ENCODE results near the gene MTMR2. TPM values are rescaled to one million over a fixed set of nuclear protein-coding genes. Genes with fewer than 3 reads are reported as not detected.

Gene MTMR2
- total and polyA plus RNA-seq, 2 donors (not counting 1 experiment from before 2014, with no cell fraction given) = 4.8 to 15.4 TPM

- no peaks in the 10 kb centered on the region for H3K79me2 ChIP-seq (ENCODE audit: control insufficient read depth, insufficient read depth, low read length)
- intact Hi-C loops (cut with micrococcal nuclease) = no loop called here
- no peaks in the 10 kb centered on the region for H3K27me3 ChIP-seq (replicated peaks in 1 of 4; ENCODE audit: control extremely low read depth in 1 of 4, control insufficient read depth in 3 of 4, insufficient read depth in 4 of 4, low read length in 3 of 4)
- H3K27ac ChIP-seq (ENCODE audit: low read length in 2 of 2) = no peak overlapping the region
- ATAC-seq (ENCODE audit: low read depth) (no peak), DNase-seq (no peak)
- no peak overlapping the region for H3K4me3 ChIP-seq (ENCODE audit: control extremely low read depth in 1 of 5, extremely low read depth in 1 of 5, insufficient read depth in 1 of 5, low read depth in 2 of 5, low read length in 4 of 5)
- peaks cover 0 to 20% (median 16%) of the 10 kb centered on the region in 3 donors for H3K9me3 ChIP-seq (ENCODE audit: control extremely low read depth in 1 of 3, control insufficient read depth in 2 of 3, insufficient read depth in 1 of 3, low read length in 2 of 3)
- H2AFZ ChIP-seq (ENCODE audit: insufficient read depth, low read depth, low read length, poor library complexity, severe bottlenecking) = no peak overlapping the region
- H3K27me3 Mint-ChIP-seq = peaks cover 3% of the 10 kb centered on the region
- no peak overlapping the region for H3K4me3 Mint-ChIP-seq
- TF ChIP-seq EZH2 (IDR thresholded peaks at IDR 0.05; ENCODE audit: borderline replicate concordance, insufficient read depth, low read depth, low read length, poor library complexity, severe bottlenecking) (no peak), CTCF (IDR thresholded peaks at IDR 0.05) (no peak)
- no peak overlapping the region for H3K9ac ChIP-seq (ENCODE audit: low read length)
- H3K9me3 Mint-ChIP-seq (ENCODE audit: insufficient read depth) = peaks cover 9% of the 10 kb centered on the region
- no peak overlapping the region for H3K27ac Mint-ChIP-seq
- POLR2A ChIA-PET = no interaction called here
- H3K36me3 ChIP-seq (replicated peaks in 1 of 2; ENCODE audit: control extremely low read depth in 1 of 2, control insufficient read depth in 1 of 2, extremely low read depth in 1 of 2, insufficient read depth in 2 of 2, low read length in 1 of 2) = no peaks in the 10 kb centered on the region
- no peaks in the 10 kb centered on the region for H3K4me1 Mint-ChIP-seq
- 94% methylated on average over 2 of the region's 3 CpGs for WGBS (ENCODE audit: insufficient coverage)
- H3K4me2 ChIP-seq (replicated peaks; ENCODE audit: low read depth, low read length, poor library complexity, severe bottlenecking) = no peak overlapping the region
- CTCF ChIA-PET = no interaction called here
- no peaks in the 10 kb centered on the region for H3K4me1 ChIP-seq (ENCODE audit: control insufficient read depth in 2 of 2, insufficient read depth in 2 of 2, low read length in 2 of 2)
- H4K20me1 ChIP-seq (ENCODE audit: control insufficient read depth, insufficient read depth, low read length, poor library complexity, severe bottlenecking) = no peaks in the 10 kb centered on the region
Measured at GRCh38 chr11:95948637-95949036, 24.7 kb upstream of the MTMR2 start.

- no peaks in the 10 kb centered on the region for H3K36me3 ChIP-seq (replicated peaks in 1 of 2; ENCODE audit: control extremely low read depth in 1 of 2, control insufficient read depth in 1 of 2, extremely low read depth in 1 of 2, insufficient read depth in 2 of 2, low read length in 1 of 2)
- H3K4me1 ChIP-seq (ENCODE audit: control insufficient read depth in 2 of 2, insufficient read depth in 2 of 2, low read length in 2 of 2) = no peaks in the 10 kb centered on the region
- no peaks in the 10 kb centered on the region for H3K27me3 Mint-ChIP-seq
- no peaks in the 10 kb centered on the region for H3K4me1 Mint-ChIP-seq
- no peak overlapping the region for H3K27ac ChIP-seq (ENCODE audit: low read length in 2 of 2)
- 97% methylated on average over 4 of the region's 4 CpGs for WGBS (ENCODE audit: insufficient coverage)
- no peak overlapping the region for H3K27ac Mint-ChIP-seq
- no peak overlapping the region for H3K4me2 ChIP-seq (replicated peaks; ENCODE audit: low read depth, low read length, poor library complexity, severe bottlenecking)
- no peak for DNase-seq
- POLR2A ChIA-PET = no interaction called here
- intact Hi-C loops (cut with micrococcal nuclease) = no loop called here
- ATAC-seq (ENCODE audit: low read depth) = no peak
- CTCF ChIA-PET = no interaction called here
- H3K9me3 ChIP-seq (ENCODE audit: control extremely low read depth in 1 of 3, control insufficient read depth in 2 of 3, insufficient read depth in 1 of 3, low read length in 2 of 3) = peaks cover 0 to 20% (median 16%) of the 10 kb centered on the region in 3 donors
- peaks cover 9% of the 10 kb centered on the region for H3K9me3 Mint-ChIP-seq (ENCODE audit: insufficient read depth)
- TF ChIP-seq CTCF (IDR thresholded peaks at IDR 0.05) (no peak), EZH2 (IDR thresholded peaks at IDR 0.05; ENCODE audit: borderline replicate concordance, insufficient read depth, low read depth, low read length, poor library complexity, severe bottlenecking) (no peak)
- no peaks in the 10 kb centered on the region for H4K20me1 ChIP-seq (ENCODE audit: control insufficient read depth, insufficient read depth, low read length, poor library complexity, severe bottlenecking)
- no peaks in the 10 kb centered on the region for H3K79me2 ChIP-seq (ENCODE audit: control insufficient read depth, insufficient read depth, low read length)
- no peaks in the 10 kb centered on the region for H3K27me3 ChIP-seq (replicated peaks in 1 of 4; ENCODE audit: control extremely low read depth in 1 of 4, control insufficient read depth in 3 of 4, insufficient read depth in 4 of 4, low read length in 3 of 4)
- no peak overlapping the region for H3K4me3 ChIP-seq (ENCODE audit: control extremely low read depth in 1 of 5, extremely low read depth in 1 of 5, insufficient read depth in 1 of 5, low read depth in 2 of 5, low read length in 4 of 5)
- H2AFZ ChIP-seq (ENCODE audit: insufficient read depth, low read depth, low read length, poor library complexity, severe bottlenecking) = no peak overlapping the region
- no peak overlapping the region for H3K4me3 Mint-ChIP-seq
- no peak overlapping the region for H3K9ac ChIP-seq (ENCODE audit: low read length)
Measured at GRCh38 chr11:95944623-95945022, 20.7 kb upstream of the MTMR2 start.

Data from B cell (primary cell).